SK-N-SH (cell line): ENCODE results near the gene SLC35G2. TPM values are rescaled to one million over a fixed set of nuclear protein-coding genes. Genes with fewer than 3 reads are reported as not detected.

Experiments
- CTCF ChIA-PET: fragments of 300-600, 350-600 bp; formaldehyde crosslinking; extraction: SDS; loops from one replicate; lab custom pipeline; 2021; lab: Yijun Ruan, JAX
- POLR2A ChIA-PET: fragments of 350-600 bp; sonication (Branson Sonifier 250); formaldehyde crosslinking; extraction: SDS; loops from one replicate; lab custom pipeline; 2020; ENCODE audit warnings: antibody characterized with exemption, inconsistent platforms; lab: Yijun Ruan, JAX
- DNase-seq: peaks from one replicate; pipeline ENCODE4 v3.0.0; 2012
- H2AFZ ChIP-seq: fragments of 200-600 bp; sonication (generic); 2 replicates; pipeline ENCODE4 v1.8.1; 2016; ENCODE audit warnings: antibody characterized with exemption, mild to moderate bottlenecking, low read depth
- H3F3A ChIP-seq: fragments of 200-600 bp; sonication (generic); replicated peaks from 2 replicates; pipeline ENCODE3; 2016; ENCODE audit warnings: antibody characterized with exemption, mild to moderate bottlenecking; ENCODE audit not compliant: insufficient read depth
- H3K27ac ChIP-seq, 2 experiments: fragments of 200-500 bp in 1 of 2; fragments of 200-600 bp in 1 of 2; sonication (Bioruptor generic) in 1 of 2; sonication (generic), shearing (Covaris generic) in 1 of 2; 2 replicates each; pipeline versions ENCODE4 v1.5.1 to v1.6.1; 2014 to 2016; ENCODE audit warnings: low read depth in 2 of 2, inconsistent platforms in 1 of 2, low read length in 1 of 2, mild to moderate bottlenecking in 1 of 2, mixed read lengths in 1 of 2
- H3K27me3 ChIP-seq: fragments of 200-600 bp; sonication (generic), shearing (Covaris generic); 2 replicates; pipeline ENCODE4 v1.6.1; 2016; ENCODE audit warnings: mixed run types; ENCODE audit not compliant: insufficient read depth
- H3K36me3 ChIP-seq, 2 experiments: fragments of 200-500 bp in 1 of 2; fragments of 200-600 bp in 1 of 2; sonication (Bioruptor generic) in 1 of 2; sonication (generic) in 1 of 2; replicated peaks in 1 of 2; 2 replicates each; pipeline versions ENCODE3 to v1.5.1; 2014 to 2016; ENCODE audit warnings: low read length in 1 of 2, mild to moderate bottlenecking in 1 of 2; ENCODE audit not compliant: insufficient read depth in 2 of 2, control insufficient read depth in 1 of 2
- H3K4me1 ChIP-seq, 2 experiments: fragments of 200-500 bp in 1 of 2; fragments of 200-600 bp in 1 of 2; sonication (Bioruptor generic) in 1 of 2; sonication (generic), shearing (Covaris generic) in 1 of 2; 2 replicates each; pipeline versions ENCODE4 v1.5.1 to v1.6.1; 2014 to 2016; ENCODE audit warnings: low read depth in 1 of 2, low read length in 1 of 2, mixed run types in 1 of 2; ENCODE audit not compliant: insufficient read depth in 2 of 2, control insufficient read depth in 1 of 2
- H3K4me2 ChIP-seq: fragments of 200-600 bp; sonication (generic), shearing (Covaris generic); 2 replicates; pipeline ENCODE4 v1.6.1; 2017; ENCODE audit warnings: mixed run types
- H3K4me3 ChIP-seq, 2 experiments: fragments of 200-500 bp in 1 of 2; fragments of 200-600 bp in 1 of 2; sonication (Bioruptor generic) in 1 of 2; sonication (generic), shearing (Covaris generic) in 1 of 2; 2 replicates each; pipeline versions ENCODE4 v1.5.1 to v1.8.1; 2014 to 2016; ENCODE audit warnings: low read depth in 2 of 2, inconsistent platforms in 1 of 2, low read length in 1 of 2, mild to moderate bottlenecking in 1 of 2, mixed read lengths in 1 of 2, moderate library complexity in 1 of 2
- H3K79me2 ChIP-seq: fragments of 200-600 bp; sonication (generic); 2 replicates; pipeline ENCODE4 v1.8.1; 2017; ENCODE audit warnings: mild to moderate bottlenecking; ENCODE audit not compliant: insufficient read depth
- H3K9ac ChIP-seq: fragments of 200-600 bp; sonication (generic); 2 replicates; pipeline ENCODE4 v1.6.1; 2017; ENCODE audit warnings: mixed run types
- H3K9me2 ChIP-seq: fragments of 200-600 bp; sonication (generic); 2 replicates; pipeline ENCODE4 v1.6.1; 2017; ENCODE audit warnings: mixed run types
- H3K9me3 ChIP-seq: fragments of 200-600 bp; sonication (generic); 2 replicates; pipeline ENCODE4 v1.6.1; 2017; ENCODE audit warnings: mixed run types, mild to moderate bottlenecking, moderate library complexity
- H4K20me1 ChIP-seq: fragments of 200-600 bp; sonication (generic); 2 replicates; pipeline ENCODE4 v1.6.1; 2017; ENCODE audit warnings: mild to moderate bottlenecking, mixed run types; ENCODE audit not compliant: insufficient read depth
- CHD2 ChIP-seq: fragments of 150-350 bp; IDR thresholded peaks from 2 replicates; pipeline ENCODE4 v1.6.1; 2018; ENCODE audit warnings: low read length; ENCODE audit not compliant: partially characterized antibody
- EZH2phosphoT487 ChIP-seq: fragments of 200-600 bp; sonication (generic); IDR thresholded peaks from 2 replicates; pipeline ENCODE4 v1.6.1; 2017; ENCODE audit warnings: low read depth, mixed run types, mild to moderate bottlenecking, antibody characterized with exemption, moderate library complexity, borderline replicate concordance
- FOSL2 ChIP-seq: IDR thresholded peaks from 2 replicates; pipeline ENCODE4 v1.4.0; 2012; ENCODE audit warnings: low read depth, mild to moderate bottlenecking, moderate library complexity, borderline replicate concordance
- FOXJ3 ChIP-seq: sonication (generic); formaldehyde crosslinking; IDR thresholded peaks from 2 replicates; pipeline ENCODE4 v1.5.1; 2020; ENCODE audit warnings: mild to moderate bottlenecking, missing genetic modification reagents
- FOXM1 ChIP-seq: IDR thresholded peaks from 2 replicates; pipeline ENCODE4 v1.4.0; 2012; ENCODE audit warnings: low read depth, mild to moderate bottlenecking
- GATA2 ChIP-seq: sonication (generic); formaldehyde crosslinking; IDR thresholded peaks from 2 replicates; pipeline ENCODE4 v1.5.0; 2020; ENCODE audit warnings: mild to moderate bottlenecking, missing genetic modification reagents
- MEF2A ChIP-seq: IDR thresholded peaks from 2 replicates; pipeline ENCODE4 v1.4.0; 2012; ENCODE audit warnings: low read depth, borderline replicate concordance
- NRF1 ChIP-seq: IDR thresholded peaks from 2 replicates; pipeline ENCODE4 v1.6.1; 2012; ENCODE audit warnings: low read depth, mild to moderate bottlenecking, low read length
- PBX3 ChIP-seq: IDR thresholded peaks from 2 replicates; pipeline ENCODE4; 2012
- RAD21 ChIP-seq: IDR thresholded peaks from 2 replicates; pipeline ENCODE4 v1.6.1; 2012; ENCODE audit warnings: mild to moderate bottlenecking, low read length
- RCOR1 ChIP-seq: fragments of 150-350 bp; IDR thresholded peaks from 2 replicates; pipeline ENCODE4 v1.6.1; 2017; ENCODE audit warnings: antibody characterized with exemption, low read length
- SIN3A ChIP-seq: IDR thresholded peaks from 2 replicates; pipeline ENCODE4 v1.6.1; 2012; ENCODE audit warnings: low read depth, mild to moderate bottlenecking, low read length, moderate library complexity, borderline replicate concordance
- SMC3 ChIP-seq: IDR thresholded peaks from 2 replicates; pipeline ENCODE4 v1.6.1; 2012; ENCODE audit warnings: low read depth, low read length, improper control_type of control experiment
- TAF1 ChIP-seq: IDR thresholded peaks from 2 replicates; pipeline ENCODE4 v1.6.1; 2012; ENCODE audit warnings: low read depth, mild to moderate bottlenecking, low read length, moderate library complexity, borderline replicate concordance
- ZBTB33 ChIP-seq: IDR thresholded peaks from 2 replicates; pipeline ENCODE4 v1.4.0; 2012; ENCODE audit warnings: low read depth, borderline replicate concordance
- WGBS: methylation state at CpG from one replicate; pipeline ENCODE4 v1.1.6; 2017; ENCODE audit warnings: low lambda C conversion rate; 5-methylcytosine and 5-hydroxymethylcytosine counted together
- polyA plus RNA-seq, 3 experiments: library from polyadenylated mRNA; depleted of rRNA; stranded (reverse); fragments of >200 nt; gene quantifications; 2 replicates each; pipeline ENCODE4 v1.2.3, GENCODE V29; 2012

SLC35G2 gene
- polyA plus RNA-seq, 1 of the 3 experiments (the other 2 are of a cell fraction) = 9.7 TPM

- POLR2A ChIA-PET = no interaction called here
- Histone ChIP-seq H2AFZ (no peak overlapping the region), H3K4me3 (no peak overlapping the region), H3K79me2 (peaks cover 99% of the 10 kb centered on the region), H3K4me2 (no peak overlapping the region), H3K9me3 (peaks cover 8% of the 10 kb centered on the region), H3K27me3 (no peaks in the 10 kb centered on the region), H3K36me3 (peaks cover 3 to 18% of the 10 kb centered on the region in 2 experiments), H3F3A (no peaks in the 10 kb centered on the region), H3K4me1 (peaks cover 2 to 10% of the 10 kb centered on the region in 2 experiments; a peak in 2 of 4 replicates), H3K27ac (no peak overlapping the region), H3K9me2 (no peaks in the 10 kb centered on the region), H3K9ac (no peak overlapping the region), H4K20me1 (peaks cover 9% of the 10 kb centered on the region)
- no peak for DNase-seq
- TF ChIP-seq EZH2phosphoT487 (no peak), MEF2A (no peak)
- CTCF ChIA-PET = interaction anchor here (1.5 kb wide), 1 partner anchor 146 kb away, joined by 4 read pairs; no protein-coding TSS in a partner anchor
- WGBS = 94% methylated on average over 4 of the region's 4 CpGs
Measured at GRCh38 chr3:136898549-136898948, 79.6 kb downstream of the SLC35G2 start.

- Histone ChIP-seq H3K79me2 (peaks cover 99% of the 10 kb centered on the region), H3F3A (no peaks in the 10 kb centered on the region), H2AFZ (no peak overlapping the region), H3K9me2 (no peaks in the 10 kb centered on the region), H3K36me3 (peaks cover 3 to 18% of the 10 kb centered on the region in 2 experiments), H3K4me3 (no peak overlapping the region), H3K9ac (no peak overlapping the region), H3K27me3 (no peaks in the 10 kb centered on the region), H3K27ac (no peak overlapping the region), H3K9me3 (peaks cover 8% of the 10 kb centered on the region), H3K4me1 (peaks cover 1 to 6% of the 10 kb centered on the region in 2 experiments; a peak in 2 of 4 replicates), H3K4me2 (no peak overlapping the region), H4K20me1 (peaks cover 5% of the 10 kb centered on the region)
- no peak for DNase-seq
- TF ChIP-seq RCOR1 (no peak), FOXM1 (no peak), RAD21 (no peak), TAF1 (no peak), GATA2 (CRISPR knock-in tag) (no peak), SMC3 (no peak), SIN3A (no peak), FOXJ3 (CRISPR knock-in tag) (no peak), FOSL2 (no peak), MEF2A (no peak), NRF1 (no peak), CHD2 (no peak), PBX3 (no peak), ZBTB33 (no peak)
- CTCF ChIA-PET = interaction anchor here (0.6 to 1.5 kb wide), 2 partner anchors 146 to 1342 kb away, joined by 3 to 4 read pairs; no protein-coding TSS in a partner anchor
- WGBS = 93% methylated on average over 1 of the region's 2 CpGs
- POLR2A ChIA-PET = no interaction called here
Measured at GRCh38 chr3:136898954-136899353, 80.0 kb downstream of the SLC35G2 start.
